Panc1 (cell line): ENCODE results near the gene ZFYVE28. TPM values are rescaled to one million over a fixed set of nuclear protein-coding genes. Genes with fewer than 3 reads are reported as not detected.

ENCODE experiments used
- ATAC-seq: fragments of 200-7000 bp; cut with Tn5 transposase; 2 replicates; pipeline ENCODE4 v1.9.1; 2020; ENCODE audit warnings: mild to moderate bottlenecking, moderate library complexity
- BruUV-seq: library from RNA; stranded (reverse); fragments of 400-500 nt; replicated peaks from 2 replicates; lab custom pipeline; 2021; lab: Mats Ljungman, UMichigan
- CTCF ChIA-PET: fragments of 300-600 bp; sonication (Branson Sonifier 250); formaldehyde crosslinking; loops from one replicate; lab custom pipeline; 2022; ENCODE audit warnings: antibody characterized with exemption; lab: Charles Lee
- POLR2A ChIA-PET: fragments of 300-600 bp; sonication (Branson Sonifier 250); formaldehyde crosslinking; loops from one replicate; lab custom pipeline; 2022; ENCODE audit warnings: antibody characterized with exemption; lab: Charles Lee
- DNase-seq: peaks from one replicate; pipeline ENCODE4 v3.0.0-alpha.2; 2010; ENCODE audit warnings: low read depth, low spot score
- H3K27ac ChIP-seq: 2 replicates; pipeline ENCODE4 v1.5.1; 2011; ENCODE audit warnings: mild to moderate bottlenecking, low read length, inconsistent platforms
- H3K27me3 ChIP-seq: fragments of 200-500 bp; sonication (Bioruptor generic); 2 replicates; pipeline ENCODE4 v1.6.0; 2014; ENCODE audit warnings: low read length, inconsistent platforms; ENCODE audit not compliant: control insufficient read depth, insufficient read depth
- H3K36me3 ChIP-seq: fragments of 200-500 bp; sonication (Bioruptor generic); 2 replicates; pipeline ENCODE4 v1.5.1; 2014; ENCODE audit warnings: inconsistent platforms, mild to moderate bottlenecking, low read length, moderate library complexity; ENCODE audit not compliant: control insufficient read depth, insufficient read depth
- H3K4me1 ChIP-seq: 2 replicates; pipeline ENCODE4 v1.5.1; 2011; ENCODE audit warnings: inconsistent platforms, mild to moderate bottlenecking, low read length, moderate library complexity; ENCODE audit not compliant: control insufficient read depth, insufficient read depth
- H3K4me3 ChIP-seq, 2 experiments: 2 replicates each; pipeline ENCODE4 v1.5.1; 2011 to 2012; ENCODE audit warnings: low read depth in 2 of 2, low read length in 2 of 2, mild to moderate bottlenecking in 2 of 2, inconsistent platforms in 1 of 2, moderate library complexity in 1 of 2
- H3K9me3 ChIP-seq: fragments of 200-500 bp; sonication (Bioruptor generic); 2 replicates; pipeline ENCODE4 v1.5.1; 2014; ENCODE audit warnings: low read depth, mild to moderate bottlenecking, inconsistent platforms, low read length, moderate library complexity; ENCODE audit not compliant: control insufficient read depth, insufficient read depth
- CTCF ChIP-seq: fragments of 450-650 bp; IDR thresholded peaks from 2 replicates; pipeline ENCODE4 v1.5.1; 2017; ENCODE audit warnings: mild to moderate bottlenecking
- POLR2AphosphoS5 ChIP-seq: IDR thresholded peaks from 2 replicates; pipeline ENCODE4 v1.6.1; 2012; ENCODE audit warnings: mild to moderate bottlenecking, low read depth, low read length, moderate library complexity
- REST ChIP-seq, 2 experiments: IDR thresholded peaks; 2 replicates each; pipeline ENCODE4 v1.6.1; 2011 to 2012; ENCODE audit warnings: low read depth in 2 of 2, control low read depth in 1 of 2, low read length in 1 of 2, mild to moderate bottlenecking in 1 of 2, moderate library complexity in 1 of 2; ENCODE audit not compliant: insufficient read depth in 1 of 2
- SIN3A ChIP-seq: IDR thresholded peaks from 2 replicates; pipeline ENCODE4 v1.6.1; 2012; ENCODE audit warnings: low read depth, mild to moderate bottlenecking, low read length, moderate library complexity, borderline replicate concordance; ENCODE audit not compliant: insufficient read depth
- TCF7L2 ChIP-seq: IDR thresholded peaks from 2 replicates; pipeline ENCODE4 v1.6.1; 2011; ENCODE audit warnings: mild to moderate bottlenecking, low read depth, low read length, inconsistent platforms
- in situ Hi-C: cut with HindIII; loops from 2 replicates; pipeline ENCODE4 v1.10.0; 2016; ENCODE audit warnings: low sequenced_read_pairs, low pct_unique_long_range_greater_than_20kb
- intact Hi-C: fragments of 100-400 bp; cut with micrococcal nuclease; formaldehyde crosslinking; loops from one replicate; pipeline ENCODE4 v1.10.0; 2022; ENCODE audit not compliant: unreplicated experiment
- total RNA-seq: library from RNA; stranded (reverse); gene quantifications from one replicate; pipeline ENCODE4 v1.2.1, GENCODE V29; 2021; ENCODE audit not compliant: unreplicated experiment

ZFYVE28 gene
- total RNA-seq, 1 experiment from 2014 or later = 11.9 TPM

- Histone ChIP-seq H3K4me3 (no peak overlapping the region), H3K9me3 (no peaks in the 10 kb centered on the region), H3K27me3 (no peaks in the 10 kb centered on the region), H3K36me3 (no peaks in the 10 kb centered on the region), H3K27ac (no peak overlapping the region), H3K4me1 (0 out of 2 replicates have a peak, but pooled peaks cover 2% of the 10 kb centered on the region)
- ATAC-seq (no peak), DNase-seq (no peak)
- no TSS peak for BruUV-seq
- TF ChIP-seq TCF7L2 (no peak), POLR2AphosphoS5 (no peak), REST (IDR thresholded peaks at IDR 0.05; ENCODE audit: insufficient read depth in 1 of 2, low read depth in 2 of 2, low read length in 1 of 2) (no peak), SIN3A (no peak), CTCF (no peak)
- ChIA-PET POLR2A (no interaction called here), CTCF (interaction anchor here (0.6 kb wide), 1 partner anchor 210 kb away, joined by 3 read pairs; no protein-coding TSS in a partner anchor)
- in situ Hi-C loops = no loop called here
- intact Hi-C loops = no loop called here
Observed at GRCh38 chr4:2459589-2460349, 41.3 kb upstream of the ZFYVE28 start.

GRCh38 chr4:2458546-2459491 is 40.4 kb upstream of the ZFYVE28 start:
- Histone ChIP-seq H3K4me3 (no peak overlapping the region), H3K36me3 (no peaks in the 10 kb centered on the region), H3K27ac (no peak overlapping the region), H3K4me1 (0 out of 2 replicates have a peak, but pooled peaks cover 2% of the 10 kb centered on the region), H3K9me3 (no peaks in the 10 kb centered on the region), H3K27me3 (no peaks in the 10 kb centered on the region)
- ChIA-PET CTCF (interaction anchor here (0.6 kb wide), 1 partner anchor 209 kb away, joined by 3 read pairs; no protein-coding TSS in a partner anchor), POLR2A (no interaction called here)
- intact Hi-C loops = no loop called here
- TF ChIP-seq POLR2AphosphoS5 = no peak
- TF ChIP-seq CTCF = no peak
- no peak for TF ChIP-seq SIN3A
- TF ChIP-seq TCF7L2 = no peak
- TF ChIP-seq REST (IDR thresholded peaks at IDR 0.05; ENCODE audit: insufficient read depth in 1 of 2, low read depth in 2 of 2, low read length in 1 of 2) = no peak
- BruUV-seq = no TSS peak
- no peak for ATAC-seq
- DNase-seq = no peak
- in situ Hi-C loops = no loop called here
